Activated CD4-positive, alpha-beta T cell treated with anti-CD3 and anti-CD28 coated beads, Interleukin-2, Interleukin-4, amounts not matched to agents 100 ng/mL and 50 ng/mL, durations not matched to agents 16 hours and 8 hours (primary cell): ENCODE results near the gene PITPNM3.
A peak's percentile ranks its signal among the peaks of the same experiment; 100 is the strongest.
"Not testable (repeated sequence)": the region's sequence is repeated elsewhere in the genome, so short reads cannot be mapped to it uniquely, and the experiment has no call there.

Source experiments
- DNase-seq: peaks from one replicate; pipeline ENCODE4 v3.0.0-alpha.2; 2020; ENCODE audit warnings: low spot score

PITPNM3 gene

DNA sequence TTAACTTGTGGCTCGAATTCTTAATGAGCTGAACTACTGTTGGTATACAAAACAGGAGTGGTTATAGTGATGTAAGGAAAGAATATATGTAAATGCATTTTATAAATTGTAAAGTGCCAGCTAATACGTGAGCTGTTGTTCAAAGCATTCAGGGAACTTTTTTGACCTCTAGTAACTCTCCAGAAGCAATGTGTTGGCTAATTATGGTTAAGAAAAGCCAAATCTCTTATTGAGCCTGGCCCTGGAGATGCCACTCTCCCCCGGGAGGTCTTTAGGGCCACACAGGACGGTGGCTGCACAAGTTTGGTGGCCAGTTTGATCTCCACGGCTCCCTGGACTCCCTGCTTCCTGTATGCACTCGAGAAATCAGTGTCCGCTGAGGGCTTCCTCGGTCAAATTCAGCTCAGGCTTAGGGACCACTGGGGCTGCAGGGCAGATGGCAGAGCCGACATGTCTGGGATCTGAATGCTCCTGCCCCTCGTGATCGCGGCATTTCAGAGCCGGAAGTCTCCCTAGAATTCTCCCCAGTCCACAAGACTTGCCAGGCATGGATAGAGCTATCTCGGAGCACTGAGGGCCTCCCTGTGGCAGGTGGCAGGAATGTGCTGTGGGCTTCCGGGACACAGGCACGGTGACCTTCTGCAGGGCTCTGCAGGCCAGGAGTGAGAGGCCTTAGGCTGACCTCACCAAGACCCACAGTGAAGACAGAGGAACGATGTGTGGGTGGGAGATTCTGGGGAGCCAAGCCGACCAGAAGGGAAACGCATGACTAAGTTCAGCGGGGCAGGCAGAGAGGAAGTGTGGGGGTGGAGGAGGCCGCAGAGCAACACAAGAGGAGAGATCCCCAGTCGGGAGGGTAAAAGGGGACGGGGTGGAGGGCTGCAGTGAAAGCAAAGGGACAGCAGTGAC lies 18.6 kb upstream of the PITPNM3 start:
- DNase-seq = peak; percentile 46

- DNase-seq = no peak
These were observed 17.8 kb upstream of the PITPNM3 start for GRCh38 chr17:6573982-6574686.

DNA sequence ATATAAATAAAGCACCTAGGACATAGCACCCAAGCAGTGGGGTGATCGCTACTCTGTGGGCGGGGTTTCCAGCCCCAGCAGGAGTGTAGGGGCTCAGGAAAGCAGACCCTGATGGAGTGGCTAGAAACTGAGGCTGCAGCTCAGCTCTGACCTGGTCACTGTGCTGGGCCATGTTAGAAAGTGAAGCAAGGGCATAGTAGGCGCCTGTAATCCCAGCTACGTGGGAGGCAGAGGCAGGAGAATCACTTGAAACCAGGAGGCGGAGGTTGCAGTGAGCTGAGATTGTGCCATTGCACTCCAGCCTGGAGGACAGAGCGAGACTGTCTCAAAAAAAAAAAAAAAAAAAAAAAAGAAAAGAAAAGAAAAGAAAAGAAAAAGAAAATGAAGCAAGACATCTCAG lies 17.1 kb upstream of the PITPNM3 start:
- DNase-seq = not testable (repeated sequence)

DNA sequence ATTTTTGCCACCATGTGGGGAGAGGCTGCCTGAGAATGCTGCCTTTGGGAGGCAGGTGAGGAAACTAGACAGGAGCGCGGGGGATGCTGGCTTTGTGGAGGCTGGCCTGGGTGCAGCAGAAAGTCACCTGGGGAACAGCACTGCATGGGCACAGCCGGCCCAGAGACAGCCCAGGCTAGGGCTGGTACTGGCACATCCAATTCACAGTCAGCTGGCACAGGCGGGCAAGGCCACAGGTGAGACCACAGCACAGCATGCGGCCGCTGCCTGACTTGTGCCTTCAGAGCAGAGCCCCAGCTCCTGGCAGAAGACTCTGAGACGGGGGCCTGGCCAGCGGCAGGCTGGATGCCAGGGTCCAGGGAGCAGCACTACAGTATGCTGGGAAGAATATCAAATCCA lies 16.6 kb upstream of the PITPNM3 start:
- DNase-seq = no peak

- DNase-seq = no peak
These were observed 15.1 kb upstream of the PITPNM3 start for GRCh38 chr17:6571452-6571781.

- no peak for DNase-seq
These were observed 14.5 kb upstream of the PITPNM3 start for GRCh38 chr17:6570731-6571451.

DNA sequence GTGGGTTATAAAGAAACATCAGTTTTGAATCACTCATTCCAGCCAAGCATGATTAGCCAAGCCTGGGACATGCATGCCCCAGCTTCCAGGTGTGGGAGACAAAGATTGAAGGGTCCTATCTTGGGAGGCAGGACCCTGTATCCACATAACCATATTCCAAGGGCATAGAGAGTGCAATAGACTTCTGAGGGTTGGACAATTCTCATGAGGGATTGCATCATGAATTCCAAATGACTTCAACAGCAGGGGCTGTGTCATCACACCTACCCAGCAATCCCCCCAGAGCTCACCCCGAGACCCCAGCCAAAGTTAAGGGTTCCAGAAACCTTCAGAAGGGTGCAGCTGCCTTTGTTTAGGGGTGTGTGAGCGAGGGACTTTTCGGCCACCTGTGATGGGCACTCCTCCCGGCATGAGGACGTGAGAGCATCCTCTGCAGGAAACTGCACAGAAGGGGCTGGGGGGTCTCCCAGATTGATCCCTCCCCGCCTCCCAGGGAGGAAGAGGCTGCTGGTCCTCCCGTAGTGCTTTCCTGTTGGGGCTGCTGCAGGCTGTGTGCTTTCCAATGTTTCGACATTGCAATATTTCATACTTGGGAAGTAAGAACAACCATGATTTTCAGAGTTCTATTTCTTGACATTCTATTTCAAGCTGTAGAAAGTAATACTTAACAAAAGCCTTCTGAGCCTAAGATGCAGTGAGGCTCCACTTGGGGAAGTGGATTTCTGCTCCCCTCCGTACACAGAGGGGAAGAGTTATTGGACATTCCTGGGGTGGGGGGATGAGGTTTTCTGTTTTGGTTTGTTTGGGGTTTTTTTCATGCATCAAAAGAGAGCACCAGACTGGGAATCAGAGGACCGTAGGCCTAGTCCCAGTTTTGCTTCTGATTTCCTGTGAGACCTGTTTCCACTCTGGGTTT lies 13.3 kb upstream of the PITPNM3 start:
- no peak for DNase-seq

- DNase-seq = no peak
These were observed 11.9 kb upstream of the PITPNM3 start for GRCh38 chr17:6568184-6568758.

GRCh38 chr17:6567528-6568183 lies 11.3 kb upstream of the PITPNM3 start:
- DNase-seq = no peak

- DNase-seq = no peak
These were observed 5.1 kb upstream of the PITPNM3 start for GRCh38 chr17:6561446-6561845.

DNA sequence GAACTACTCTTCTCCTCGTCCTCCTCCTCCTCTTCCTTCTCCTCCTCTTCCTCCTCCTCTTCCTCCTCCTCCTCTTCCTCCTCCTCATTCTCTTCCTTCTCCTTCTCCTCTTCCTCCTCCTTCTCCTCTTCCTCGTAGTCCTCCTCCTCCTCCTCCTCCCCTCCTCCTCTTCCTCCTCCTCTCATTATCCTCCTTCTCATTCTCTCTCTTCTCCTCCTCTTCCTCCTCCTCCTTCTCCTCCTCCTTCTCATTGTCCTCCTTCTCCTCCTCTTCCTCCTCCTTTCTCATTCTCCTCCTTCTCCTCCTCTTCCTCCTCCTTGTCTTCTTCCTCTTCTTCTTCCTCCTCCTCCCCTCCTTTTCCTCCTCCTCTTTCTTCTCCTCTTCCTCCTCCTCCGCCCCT lies 4.1 kb upstream of the PITPNM3 start:
- no peak for DNase-seq

DNA sequence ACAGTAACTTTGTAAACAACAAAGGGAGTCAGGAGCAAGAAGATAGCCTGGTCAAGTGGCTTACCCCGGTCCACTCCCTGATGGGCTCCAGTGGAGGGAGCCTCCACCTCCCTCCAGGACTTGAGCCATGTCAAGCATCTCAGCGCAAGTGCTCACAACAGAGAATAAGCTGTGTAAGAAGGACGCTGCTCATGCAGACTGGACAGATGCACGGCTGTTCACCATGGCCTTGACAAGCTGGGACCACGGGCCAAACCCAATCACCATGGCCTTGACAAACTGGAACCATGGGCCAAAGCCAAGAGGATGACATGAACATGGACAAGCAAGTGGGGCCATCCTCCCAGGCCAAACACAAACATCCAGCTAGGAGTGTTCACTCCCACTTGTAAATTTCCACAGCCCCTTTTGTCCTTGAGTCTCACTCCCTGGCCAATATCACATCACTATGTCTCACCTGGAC lies 3.4 kb upstream of the PITPNM3 start:
- no peak for DNase-seq

DNA sequence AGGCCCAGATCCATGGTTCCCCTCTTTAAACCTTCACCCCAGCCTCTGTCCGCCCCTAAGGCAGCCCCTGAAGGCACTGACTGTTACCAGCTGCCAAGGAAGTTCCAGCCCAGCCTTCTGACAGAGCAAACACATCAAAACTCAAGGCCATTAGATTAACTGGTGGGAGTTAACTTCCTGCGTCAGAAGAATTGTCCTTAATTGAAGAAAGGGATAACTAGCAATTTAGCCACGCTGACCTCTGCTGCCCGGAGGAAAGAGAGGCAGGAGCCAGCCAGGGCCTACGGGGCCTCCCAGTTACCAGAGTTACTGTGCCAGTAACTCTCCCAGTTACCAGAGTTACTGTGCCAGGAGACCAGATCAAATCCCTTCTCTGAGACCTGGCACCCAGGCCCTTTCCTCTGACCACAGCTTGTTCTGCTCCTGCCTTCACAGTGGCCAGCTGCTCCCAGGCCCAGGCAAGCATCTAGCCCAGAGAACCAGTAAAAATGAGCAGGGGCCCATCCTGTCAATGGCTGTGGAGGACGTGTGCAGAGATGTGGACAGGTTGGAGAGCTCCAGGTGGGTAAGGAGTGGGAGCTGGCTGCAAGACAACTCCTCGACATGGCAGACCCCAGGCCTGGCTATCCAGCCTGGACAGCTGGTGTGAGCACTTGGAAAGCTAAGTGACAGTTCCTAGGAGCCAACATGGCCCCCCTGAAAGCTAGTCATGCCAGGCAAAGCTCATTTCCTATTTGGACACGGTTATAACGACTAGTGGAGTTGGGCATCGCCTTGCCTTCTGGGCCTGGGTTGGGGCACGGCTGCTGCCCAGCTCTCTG lies 2.8 kb upstream of the PITPNM3 start:
- no peak for DNase-seq

- no peak for DNase-seq
These were observed 1.9 kb upstream of the PITPNM3 start for GRCh38 chr17:6558276-6558675.

- no peak for DNase-seq
These were observed 684 bp upstream of the PITPNM3 start for GRCh38 chr17:6557040-6557438.

DNA sequence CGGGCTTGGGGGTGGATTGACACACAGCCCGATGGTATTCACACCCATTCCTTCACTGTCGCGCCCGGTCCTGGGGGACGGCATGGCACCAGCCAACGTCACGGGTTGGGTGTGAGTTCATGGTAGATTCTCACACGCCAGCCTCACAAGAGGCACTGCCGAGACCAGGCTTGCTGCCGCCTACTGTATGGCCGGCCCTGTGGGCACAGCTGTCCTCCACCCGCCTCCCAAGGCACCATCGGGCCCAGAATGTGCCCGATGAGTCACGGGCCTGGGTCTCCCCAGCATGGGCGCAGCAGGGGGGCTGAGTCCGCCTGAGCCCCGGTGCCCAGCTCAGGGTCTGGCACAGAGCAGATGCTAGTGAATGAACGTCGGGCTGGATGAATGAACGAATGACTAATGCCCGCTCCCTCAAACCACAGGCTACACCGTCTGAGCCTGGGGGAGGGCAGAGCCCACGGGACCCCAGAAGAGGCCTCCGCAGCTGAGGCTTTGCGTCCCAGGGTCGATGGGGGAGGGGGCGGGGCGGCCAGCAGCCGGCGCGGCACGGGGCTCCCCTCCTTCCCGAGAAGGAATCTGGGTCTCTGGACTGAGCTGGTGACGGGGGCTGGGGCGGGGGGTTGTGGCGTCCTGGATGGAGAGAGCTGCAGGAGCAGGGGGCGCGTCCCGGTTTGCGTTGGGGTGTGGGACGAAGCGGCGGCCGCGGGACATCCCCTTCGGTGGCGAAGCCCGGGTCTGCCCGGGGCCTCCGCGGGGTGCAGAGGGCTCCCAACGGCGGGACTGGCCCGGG lies 829 bp downstream of the PITPNM3 start:
- DNase-seq = no peak

GRCh38 chr17:6554871-6555330 lies 1.5 kb downstream of the PITPNM3 start:
- no peak for DNase-seq

- no peak for DNase-seq
These were observed 2.0 kb downstream of the PITPNM3 start for GRCh38 chr17:6554342-6554741.
